Osteocyte (in vitro differentiated cells): ENCODE measurements around the gene CSMD2. TPM values are rescaled to one million over a fixed set of nuclear protein-coding genes. Genes with fewer than 3 reads are reported as not detected.

Source experiments
- DNase-seq: peaks from one replicate; pipeline ENCODE4 v3.0.0; 2021; ENCODE audit warnings: mixed read lengths; ENCODE audit not compliant: unreplicated experiment; ENCODE audit errors: extremely low spot score
- H3K27ac Mint-ChIP-seq: one replicate; pipeline ENCODE4 v1.8.0; 2021; ENCODE audit warnings: mild to moderate bottlenecking, mixed read lengths; ENCODE audit not compliant: unreplicated experiment
- H3K27me3 Mint-ChIP-seq: one replicate; pipeline ENCODE4 v1.8.0; 2021; ENCODE audit warnings: mixed read lengths; ENCODE audit not compliant: unreplicated experiment
- H3K36me3 Mint-ChIP-seq: one replicate; pipeline ENCODE4 v1.8.0; 2021; ENCODE audit warnings: mixed read lengths; ENCODE audit not compliant: unreplicated experiment
- H3K4me1 Mint-ChIP-seq: one replicate; pipeline ENCODE4 v1.8.0; 2021; ENCODE audit warnings: mixed read lengths; ENCODE audit not compliant: unreplicated experiment
- H3K4me3 Mint-ChIP-seq: one replicate; pipeline ENCODE4 v1.8.0; 2021; ENCODE audit warnings: mild to moderate bottlenecking, moderate library complexity, mixed read lengths; ENCODE audit not compliant: unreplicated experiment
- H3K9me3 Mint-ChIP-seq: one replicate; pipeline ENCODE4 v1.8.0; 2021; ENCODE audit warnings: mixed read lengths; ENCODE audit not compliant: unreplicated experiment
- CTCF ChIP-seq: fragments of 200-600 bp; sonication (generic); IDR thresholded peaks from 2 replicates; pipeline ENCODE4 v1.5.0; 2021; ENCODE audit warnings: antibody characterized with exemption, mild to moderate bottlenecking, moderate library complexity
- total RNA-seq: library from RNA; stranded (reverse); gene quantifications from 2 replicates; pipeline ENCODE4 v1.2.1, GENCODE V29; 2021

The CSMD2 gene
- total RNA-seq, 1 donor from 2014 or later = not detected

- Mint-ChIP-seq H3K27ac (no peak overlapping the region), H3K36me3 (no peaks in the 10 kb centered on the region), H3K9me3 (peaks cover 3% of the 10 kb centered on the region), H3K27me3 (no peaks in the 10 kb centered on the region), H3K4me3 (no peak overlapping the region), H3K4me1 (no peaks in the 10 kb centered on the region)
- no peak for TF ChIP-seq CTCF
- DNase-seq = no peak
Measured at GRCh38 chr1:33988161-33988560, 176.9 kb downstream of the CSMD2 start.

GRCh38 chr1:33986390-33987095, 178.5 kb downstream of the CSMD2 start:
- H3K36me3 Mint-ChIP-seq = no peaks in the 10 kb centered on the region
- H3K4me3 Mint-ChIP-seq = no peak overlapping the region
- H3K4me1 Mint-ChIP-seq = no peaks in the 10 kb centered on the region
- H3K27me3 Mint-ChIP-seq = no peaks in the 10 kb centered on the region
- TF ChIP-seq CTCF = no peak
- peaks cover 3% of the 10 kb centered on the region for H3K9me3 Mint-ChIP-seq
- DNase-seq = no peak
- H3K27ac Mint-ChIP-seq = no peak overlapping the region

GRCh38 chr1:33985656-33986055, 179.4 kb downstream of the CSMD2 start:
- Mint-ChIP-seq H3K4me1 (no peaks in the 10 kb centered on the region), H3K27me3 (no peaks in the 10 kb centered on the region), H3K36me3 (no peaks in the 10 kb centered on the region), H3K9me3 (peaks cover 3% of the 10 kb centered on the region), H3K4me3 (no peak overlapping the region), H3K27ac (no peak overlapping the region)
- DNase-seq = no peak
- no peak for TF ChIP-seq CTCF

GRCh38 chr1:33984906-33985565, 180.0 kb downstream of the CSMD2 start:
- H3K4me3 Mint-ChIP-seq = no peak overlapping the region
- no peak for DNase-seq
- H3K36me3 Mint-ChIP-seq = no peaks in the 10 kb centered on the region
- TF ChIP-seq CTCF = no peak
- peaks cover 3% of the 10 kb centered on the region for H3K9me3 Mint-ChIP-seq
- H3K27ac Mint-ChIP-seq = no peak overlapping the region
- H3K27me3 Mint-ChIP-seq = no peaks in the 10 kb centered on the region
- no peaks in the 10 kb centered on the region for H3K4me1 Mint-ChIP-seq

- TF ChIP-seq CTCF = no peak
- no peaks in the 10 kb centered on the region for H3K36me3 Mint-ChIP-seq
- no peaks in the 10 kb centered on the region for H3K9me3 Mint-ChIP-seq
- DNase-seq = no peak
- H3K4me3 Mint-ChIP-seq = no peak overlapping the region
- H3K27me3 Mint-ChIP-seq = no peaks in the 10 kb centered on the region
- H3K4me1 Mint-ChIP-seq = no peaks in the 10 kb centered on the region
- H3K27ac Mint-ChIP-seq = no peak overlapping the region
Measured at GRCh38 chr1:33982419-33982818, 182.6 kb downstream of the CSMD2 start.
